ENCODE measurements around the gene SOX15.
"Not testable (repeated sequence)": the region's sequence is repeated elsewhere in the genome, so short reads cannot be mapped to it uniquely, and the experiment has no call there.

Gene SOX15

DNA sequence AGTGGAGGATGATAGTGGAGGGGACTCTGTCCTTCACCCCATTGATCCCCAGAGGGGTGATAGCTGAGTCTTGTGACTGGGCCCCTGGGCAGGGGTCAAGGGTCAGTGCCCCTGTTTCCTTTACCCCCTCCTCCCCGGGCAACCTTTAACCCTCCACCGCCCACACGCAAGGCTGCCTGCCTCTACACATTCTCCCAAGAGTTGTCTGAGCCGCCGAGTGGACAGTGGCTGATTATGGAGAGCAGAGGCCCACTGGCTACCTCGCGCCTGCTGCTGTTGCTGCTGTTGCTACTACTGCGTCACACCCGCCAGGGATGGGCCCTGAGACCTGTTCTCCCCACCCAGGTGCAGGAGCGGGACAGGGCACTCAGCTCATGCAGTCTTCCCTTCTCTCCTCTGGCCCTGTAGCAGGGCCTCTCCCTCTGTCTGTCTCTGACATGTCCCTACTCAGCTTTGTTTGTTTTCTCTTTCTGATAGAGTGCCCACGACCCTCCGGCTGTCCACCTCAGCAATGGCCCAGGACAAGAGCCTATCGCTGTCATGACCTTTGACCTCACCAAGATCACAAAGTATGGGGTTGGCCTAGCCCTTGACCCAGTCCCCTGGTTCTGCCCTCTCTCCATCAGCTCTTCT lies 40.2 kb upstream of the SOX15 start, which contains the start of gene SHBG:
Gene SHBG, plus strand, starts transcription at position 197 of the 633 bp plus-strand sequence. Its CDS starts 38 bp downstream, at position 235.
- TF ChIP-seq, protein P1, sequence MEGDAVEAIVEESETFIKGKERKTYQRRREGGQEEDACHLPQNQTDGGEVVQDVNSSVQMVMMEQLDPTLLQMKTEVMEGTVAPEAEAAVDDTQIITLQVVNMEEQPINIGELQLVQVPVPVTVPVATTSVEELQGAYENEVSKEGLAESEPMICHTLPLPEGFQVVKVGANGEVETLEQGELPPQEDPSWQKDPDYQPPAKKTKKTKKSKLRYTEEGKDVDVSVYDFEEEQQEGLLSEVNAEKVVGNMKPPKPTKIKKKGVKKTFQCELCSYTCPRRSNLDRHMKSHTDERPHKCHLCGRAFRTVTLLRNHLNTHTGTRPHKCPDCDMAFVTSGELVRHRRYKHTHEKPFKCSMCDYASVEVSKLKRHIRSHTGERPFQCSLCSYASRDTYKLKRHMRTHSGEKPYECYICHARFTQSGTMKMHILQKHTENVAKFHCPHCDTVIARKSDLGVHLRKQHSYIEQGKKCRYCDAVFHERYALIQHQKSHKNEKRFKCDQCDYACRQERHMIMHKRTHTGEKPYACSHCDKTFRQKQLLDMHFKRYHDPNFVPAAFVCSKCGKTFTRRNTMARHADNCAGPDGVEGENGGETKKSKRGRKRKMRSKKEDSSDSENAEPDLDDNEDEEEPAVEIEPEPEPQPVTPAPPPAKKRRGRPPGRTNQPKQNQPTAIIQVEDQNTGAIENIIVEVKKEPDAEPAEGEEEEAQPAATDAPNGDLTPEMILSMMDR (IDR thresholded peaks at IDR 0.05; ENCODE audit: insufficient read depth, missing control alignments) = no peak
- DNase-seq (ENCODE audit: insufficient read length, low spot score) (no peak), FAIRE-seq (no peak)

DNA sequence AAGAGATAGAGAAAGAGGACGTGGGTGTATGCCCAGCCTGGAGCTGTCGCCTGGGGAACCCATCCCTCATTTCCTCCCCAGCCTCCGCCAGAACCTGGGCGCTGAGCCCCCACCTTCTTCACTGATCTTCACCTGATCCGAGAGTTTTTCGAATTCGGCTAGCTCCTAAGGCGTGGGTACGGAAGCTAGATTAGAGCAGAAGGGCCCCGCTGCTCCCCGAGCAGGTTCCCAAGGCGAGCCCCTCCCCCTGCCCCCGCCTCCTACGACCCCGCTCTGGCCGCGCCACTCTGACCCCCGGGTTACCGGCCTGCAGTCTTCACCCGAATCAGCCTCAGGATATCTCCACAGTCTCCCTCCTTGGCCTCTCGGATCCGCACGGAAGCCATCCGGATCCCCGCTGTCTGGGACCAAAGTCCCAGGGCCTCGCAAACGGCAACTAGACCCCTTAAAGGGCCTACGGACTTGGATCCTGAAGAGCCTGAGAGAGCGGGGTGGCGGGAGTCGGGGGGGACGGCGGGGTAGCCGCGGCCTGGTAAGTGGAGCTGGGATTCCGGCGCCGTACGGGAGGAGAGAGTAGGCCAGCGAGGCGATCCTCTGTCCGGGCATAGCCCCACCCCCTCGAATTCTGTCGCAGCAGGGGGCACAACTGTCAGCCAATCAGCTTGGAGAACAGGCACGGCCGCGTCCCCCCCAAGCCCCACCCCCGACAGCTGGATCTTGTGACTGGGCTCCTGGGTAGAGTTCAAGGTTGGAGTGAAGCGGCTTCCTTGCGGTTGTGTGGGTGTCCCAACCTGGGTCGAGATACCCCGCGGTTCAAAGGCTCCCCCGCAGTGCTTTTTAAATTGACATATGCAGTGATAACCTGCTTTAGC lies 37.6 kb upstream of the SOX15 start, which contains the start of gene SAT2:
Gene SAT2, minus strand, starts transcription at position 572 of the 872 bp plus-strand sequence. Its CDS starts 186 bp downstream, at position 386.
- DNase-seq (ENCODE audit: insufficient read length, low spot score) (peak; percentile 100), FAIRE-seq (no peak)
- TF ChIP-seq, protein P1 (IDR thresholded peaks at IDR 0.05; ENCODE audit: insufficient read depth, missing control alignments) = no peak

DNA sequence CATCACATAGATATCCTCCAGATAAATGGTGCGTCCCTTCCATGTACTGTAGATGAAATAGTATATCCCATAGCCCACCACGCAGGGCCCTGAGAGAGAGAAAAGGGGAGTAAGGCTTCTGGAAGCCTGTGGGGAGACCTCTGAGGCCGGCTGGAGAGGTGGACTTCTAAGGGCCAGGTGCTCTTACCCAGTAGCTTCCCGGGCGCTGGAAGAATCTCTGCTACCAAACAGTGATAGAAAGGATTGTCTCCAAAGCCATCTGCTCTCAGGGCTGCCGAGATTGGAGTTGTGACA lies 37.0 kb upstream of the SOX15 start:
- TF ChIP-seq, protein P1 (IDR thresholded peaks at IDR 0.05; ENCODE audit: insufficient read depth, missing control alignments) = no peak
- DNase-seq (ENCODE audit: insufficient read length, low spot score) = no peak
- FAIRE-seq = no peak

DNA sequence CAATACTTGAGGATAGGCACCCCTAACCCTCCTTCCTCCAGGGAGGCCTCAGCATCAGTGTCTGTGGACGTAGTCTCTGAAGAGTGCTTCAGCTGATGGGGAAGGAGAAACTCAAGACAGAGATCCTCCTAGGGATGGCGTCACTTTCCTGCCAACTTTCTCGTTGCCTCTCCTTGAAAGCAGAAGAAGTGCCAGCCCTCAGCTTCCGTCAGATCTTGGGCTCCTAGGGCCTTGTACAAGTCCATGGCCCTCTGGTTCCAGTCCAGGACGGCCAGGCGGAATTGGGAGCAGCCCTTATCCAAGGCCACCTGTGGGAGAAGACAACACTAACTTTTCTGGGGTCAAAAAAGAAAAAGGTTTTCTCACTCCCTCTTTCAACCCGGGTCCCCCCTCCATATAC lies 36.4 kb upstream of the SOX15 start:
- no peak for DNase-seq (ENCODE audit: insufficient read length, low spot score)
- no peak for FAIRE-seq
- TF ChIP-seq, protein P1 (IDR thresholded peaks at IDR 0.05; ENCODE audit: insufficient read depth, missing control alignments) = no peak

DNA sequence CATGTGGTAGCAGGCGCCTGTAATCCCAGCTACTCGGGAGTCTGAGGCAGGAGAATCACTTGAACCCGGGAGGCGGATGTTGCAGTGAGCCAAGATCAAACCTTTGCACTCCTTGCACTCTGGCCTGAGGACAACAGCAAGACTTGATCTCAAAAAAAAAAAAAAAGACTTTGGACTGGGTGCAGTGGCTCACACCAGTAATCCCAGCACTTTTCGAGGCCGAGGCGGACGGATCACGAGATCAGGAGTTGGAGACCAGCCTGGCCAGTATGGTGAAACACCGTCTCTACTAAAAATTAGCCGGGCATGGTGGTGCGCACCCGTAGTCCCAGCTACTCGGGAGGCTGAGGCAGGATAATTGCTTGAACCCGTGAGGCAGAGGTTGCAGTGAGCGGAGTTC lies 35.9 kb upstream of the SOX15 start:
- DNase-seq (ENCODE audit: insufficient read length, low spot score); FAIRE-seq: not testable (repeated sequence)

DNA sequence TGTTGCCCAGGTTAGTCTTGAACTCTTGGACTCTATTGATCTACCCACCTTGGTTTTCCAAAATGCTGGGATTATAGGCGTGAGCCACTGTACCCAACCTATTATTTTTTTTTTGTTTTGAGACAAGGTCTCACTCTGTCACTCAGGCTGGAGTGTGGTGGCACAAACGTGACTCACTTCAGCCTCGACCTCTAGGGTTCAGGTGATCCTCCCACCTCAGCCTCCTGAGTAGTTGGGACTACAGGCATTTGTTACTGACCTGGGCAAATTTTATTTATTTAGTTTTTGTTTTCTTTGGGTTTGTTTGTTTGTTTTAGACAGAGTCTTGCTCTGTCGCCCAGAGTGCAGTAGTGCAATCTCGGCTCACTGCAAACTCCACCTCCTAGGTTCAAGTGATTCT lies 33.8 kb upstream of the SOX15 start:
- DNase-seq (ENCODE audit: insufficient read length, low spot score) (no peak), FAIRE-seq (no peak)
- TF ChIP-seq, protein P1 (IDR thresholded peaks at IDR 0.05; ENCODE audit: insufficient read depth, missing control alignments) = no peak

DNA sequence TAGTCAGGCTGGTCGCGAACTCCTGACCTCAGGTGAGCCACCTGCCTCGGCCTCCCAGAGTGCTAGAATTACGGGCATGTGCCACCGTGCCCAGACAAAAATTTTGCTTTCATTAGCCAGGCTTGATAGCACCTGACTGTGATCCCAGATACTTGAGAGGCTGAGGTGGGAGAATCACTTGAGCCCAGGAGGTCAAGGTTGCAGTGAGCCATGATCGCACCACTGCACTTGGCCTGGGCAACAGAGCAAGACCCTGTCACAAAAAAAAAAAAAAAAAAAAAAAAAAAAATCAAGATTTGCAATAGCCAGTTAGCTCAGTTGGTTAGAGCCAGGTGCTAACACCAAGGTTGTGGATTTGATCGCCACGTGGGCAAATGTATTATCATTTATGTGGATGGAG lies 30.9 kb upstream of the SOX15 start:
- TF ChIP-seq, protein P1 (IDR thresholded peaks at IDR 0.05; ENCODE audit: insufficient read depth, missing control alignments) = no peak
- FAIRE-seq (no peak), DNase-seq (ENCODE audit: insufficient read length, low spot score) (no peak)

All from D721Med (cell line).